ENCODE results near the gene UNC80. TPM values are rescaled to one million over a fixed set of nuclear protein-coding genes. Genes with fewer than 3 reads are reported as not detected.

The UNC80 gene
- total and polyA plus RNA-seq, 2 of the 4 experiments (the other 2 are of a cell fraction), result not detected

DNA sequence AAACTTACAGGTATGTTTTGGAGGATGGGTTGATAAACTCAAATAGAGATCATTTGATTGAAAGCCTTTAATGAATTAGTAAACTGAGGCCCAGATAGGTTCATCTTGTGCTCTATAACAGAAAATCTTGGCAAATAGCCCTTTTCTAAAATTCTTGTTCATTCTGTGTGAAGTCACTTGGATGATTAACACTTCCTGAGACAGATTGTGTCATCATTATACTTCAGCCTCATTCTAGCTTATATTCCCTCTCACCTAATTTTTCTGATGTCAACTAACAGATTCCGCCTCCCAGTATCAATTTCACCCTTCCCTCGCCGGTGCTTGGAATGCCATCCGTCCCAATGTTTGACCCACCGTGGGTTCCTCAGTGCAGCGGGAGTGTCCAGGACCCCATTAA is 146.6 kb downstream of the UNC80 start:
- no peak overlapping the region for H2BK120ac ChIP-seq (ENCODE audit: low read depth, low read length)
- no peak overlapping the region for H3K14ac ChIP-seq (replicated peaks; ENCODE audit: low read depth, low read length)
- no peak overlapping the region for H3K18ac ChIP-seq (ENCODE audit: low read depth, low read length)
- TF ChIP-seq RCOR1 (IDR thresholded peaks at IDR 0.05; ENCODE audit: insufficient replicate concordance, low read length) (no peak), MAZ (IDR thresholded peaks at IDR 0.05; ENCODE audit: borderline replicate concordance, low read depth, low read length) (no peak), BHLHE40 (IDR thresholded peaks at IDR 0.05; ENCODE audit: low read depth, low read length) (no peak), RFX5 (IDR thresholded peaks at IDR 0.05; ENCODE audit: low read depth, low read length) (no peak), CEBPB (IDR thresholded peaks at IDR 0.05; ENCODE audit: low read depth, low read length) (no peak), CHD1 (IDR thresholded peaks at IDR 0.05; ENCODE audit: low read depth, low read length) (no peak), MXI1 (IDR thresholded peaks at IDR 0.05; ENCODE audit: borderline replicate concordance, low read depth, low read length) (no peak), SMC3 (IDR thresholded peaks at IDR 0.05; ENCODE audit: low read depth, low read length) (no peak), MAFK (IDR thresholded peaks at IDR 0.05; ENCODE audit: low read depth, low read length) (no peak), POLR2A (IDR thresholded peaks at IDR 0.05; ENCODE audit: low read depth, low read length) (no peak), FOS (IDR thresholded peaks at IDR 0.05; ENCODE audit: low read depth, low read length) (no peak), NFE2L2 (IDR thresholded peaks at IDR 0.05; ENCODE audit: low read depth, low read length) (no peak)
- TF ChIP-seq, protein P1, sequence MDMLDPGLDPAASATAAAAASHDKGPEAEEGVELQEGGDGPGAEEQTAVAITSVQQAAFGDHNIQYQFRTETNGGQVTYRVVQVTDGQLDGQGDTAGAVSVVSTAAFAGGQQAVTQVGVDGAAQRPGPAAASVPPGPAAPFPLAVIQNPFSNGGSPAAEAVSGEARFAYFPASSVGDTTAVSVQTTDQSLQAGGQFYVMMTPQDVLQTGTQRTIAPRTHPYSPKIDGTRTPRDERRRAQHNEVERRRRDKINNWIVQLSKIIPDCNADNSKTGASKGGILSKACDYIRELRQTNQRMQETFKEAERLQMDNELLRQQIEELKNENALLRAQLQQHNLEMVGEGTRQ (IDR thresholded peaks at IDR 0.05; ENCODE audit: low read depth, low read length), result no peak
- TF ChIP-seq, protein P2, sequence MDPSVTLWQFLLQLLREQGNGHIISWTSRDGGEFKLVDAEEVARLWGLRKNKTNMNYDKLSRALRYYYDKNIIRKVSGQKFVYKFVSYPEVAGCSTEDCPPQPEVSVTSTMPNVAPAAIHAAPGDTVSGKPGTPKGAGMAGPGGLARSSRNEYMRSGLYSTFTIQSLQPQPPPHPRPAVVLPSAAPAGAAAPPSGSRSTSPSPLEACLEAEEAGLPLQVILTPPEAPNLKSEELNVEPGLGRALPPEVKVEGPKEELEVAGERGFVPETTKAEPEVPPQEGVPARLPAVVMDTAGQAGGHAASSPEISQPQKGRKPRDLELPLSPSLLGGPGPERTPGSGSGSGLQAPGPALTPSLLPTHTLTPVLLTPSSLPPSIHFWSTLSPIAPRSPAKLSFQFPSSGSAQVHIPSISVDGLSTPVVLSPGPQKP (IDR thresholded peaks at IDR 0.05; ENCODE audit: borderline replicate concordance, low read depth, low read length), result no peak
- H3K9me1 ChIP-seq (ENCODE audit: insufficient read depth, low read length), result no peaks in the 10 kb centered on the region
- POLR2A ChIA-PET (ENCODE audit: unreplicated experiment), result no interaction called here
- no peak overlapping the region for H4K5ac ChIP-seq (ENCODE audit: low read depth, low read length)
- no TSS peak for BruUV-seq (replicated peaks)
- intact Hi-C loops (cut with micrococcal nuclease), result no loop called here
- H3K27ac ChIP-seq (ENCODE audit: insufficient read depth, low read length), result no peak overlapping the region
- H3K56ac ChIP-seq (ENCODE audit: extremely low read depth, insufficient read depth, low read length), result no peak overlapping the region
- H3K4ac ChIP-seq (ENCODE audit: low read depth, low read length), result no peak overlapping the region
- H2AK5ac ChIP-seq (ENCODE audit: low read depth, low read length), result no peak overlapping the region
- H3K4me3 ChIP-seq (ENCODE audit: insufficient read depth, low read depth, low read length), result no peak overlapping the region
- H3K79me1 ChIP-seq (ENCODE audit: low read depth in 1 of 2, low read length in 2 of 2), result no peaks in the 10 kb centered on the region
- CTCF ChIA-PET, result no interaction called here
- no peaks in the 10 kb centered on the region for H3K27me3 ChIP-seq (ENCODE audit: control insufficient read depth, insufficient read depth, low read length)
- H3K4me2 ChIP-seq (ENCODE audit: low read depth, low read length), result no peak overlapping the region
- H3K23ac ChIP-seq (ENCODE audit: low read depth, low read length), result no peak overlapping the region
- H4K8ac ChIP-seq (ENCODE audit: low read depth in 2 of 2, low read length in 2 of 2), result no peak overlapping the region
- H2BK20ac ChIP-seq (ENCODE audit: low read depth, low read length), result no peak overlapping the region
- ATAC-seq (ENCODE audit: low read depth) (no peak), DNase-seq (no peak)
- H2BK15ac ChIP-seq (ENCODE audit: low read depth, low read length), result no peak overlapping the region
- H2AFZ ChIP-seq (replicated peaks; ENCODE audit: low read length, poor library complexity), result no peak overlapping the region
- H4K91ac ChIP-seq (ENCODE audit: insufficient read depth, low read depth, low read length), result no peak overlapping the region
- in situ Hi-C loops (cut with MboI; ENCODE audit: low sequenced_read_pairs), result no loop called here
- no peaks in the 10 kb centered on the region for H3K4me1 ChIP-seq (ENCODE audit: control insufficient read depth, insufficient read depth, low read length)
- H3K9me3 ChIP-seq (ENCODE audit: control insufficient read depth, insufficient read depth, low read length), result no peaks in the 10 kb centered on the region
- no peaks in the 10 kb centered on the region for H4K20me1 ChIP-seq (ENCODE audit: insufficient read depth, low read length)
- dilution Hi-C loops (cut with HindIII; ENCODE audit: low sequenced_read_pairs, unreplicated experiment), result no loop called here
- no peak overlapping the region for H2AK9ac ChIP-seq (replicated peaks; ENCODE audit: low read depth, low read length, poor library complexity)
- no peak overlapping the region for H2BK5ac ChIP-seq (ENCODE audit: low read depth, low read length, poor library complexity, severe bottlenecking)
- WGBS, 2 experiments (ENCODE audit: extremely low coverage in 2 of 2, insufficient read length in 1 of 2), result no CpG with 5 or more reads among the region's 6 CpGs
- no peaks in the 10 kb centered on the region for H3K36me3 ChIP-seq (ENCODE audit: control insufficient read depth, insufficient read depth, low read length)
- H3K9ac ChIP-seq (ENCODE audit: low read depth, low read length), result no peak overlapping the region

All from IMR-90 (cell line).